Activated CD8-positive, alpha-beta memory T cell treated with anti-CD3 and anti-CD28 coated beads for 36 hours (primary cell): Measurements from ENCODE around the gene PISD. TPM values are rescaled to one million over a fixed set of nuclear protein-coding genes. Genes with fewer than 3 reads are reported as not detected.

Source experiments
- total RNA-seq, 2 experiments: library from RNA; stranded (reverse); gene quantifications; one replicate each; pipeline ENCODE4 v1.2.3, GENCODE V29; 2021

The PISD gene
- total RNA-seq, 2 experiments from 2014 or later = 53.1 to 53.9 TPM

Other genes with a start within 250 kb of the PISD start
- gene EIF4ENIF1, start 172.4 kb downstream of the PISD start, total RNA-seq = 10 to 100 TPM; 46.1 to 54.0 TPM
- 100 to 1,000 TPM; 143 to 144 TPM for gene SFI1, start 165.7 kb downstream of the PISD start, total RNA-seq
- 10 to 100 TPM; 45.2 to 45.6 TPM for gene PRR14L, start 87.9 kb upstream of the PISD start, total RNA-seq
- gene DEPDC5, start 91.8 kb upstream of the PISD start, total RNA-seq = 10 to 100 TPM; 35.1 to 38.2 TPM